Measurements from ENCODE around the gene KLF16.
A peak's percentile ranks its signal among the peaks of the same experiment; 100 is the strongest.

The KLF16 gene

GRCh38 chr19:1860821-1861598, 2.4 kb downstream of the KLF16 start:
- Histone ChIP-seq H3K9me3 (ENCODE audit: low read length) (no peaks in the 10 kb centered on the region), H3K36me3 (ENCODE audit: insufficient read depth, low read length) (no peaks in the 10 kb centered on the region), H2AFZ (ENCODE audit: low read depth, low read length) (no peak overlapping the region), H3K4me1 (ENCODE audit: insufficient read depth, low read length) (peaks cover 57% of the 10 kb centered on the region), H3K4me3 (ENCODE audit: low read length) (peak overlapping the region; percentile 83), H3K27me3 (ENCODE audit: insufficient read depth, low read length) (no peaks in the 10 kb centered on the region)

- no peaks in the 10 kb centered on the region for H3K9me3 ChIP-seq (ENCODE audit: low read length)
- H3K36me3 ChIP-seq (ENCODE audit: insufficient read depth, low read length), result no peaks in the 10 kb centered on the region
- H3K4me1 ChIP-seq (ENCODE audit: insufficient read depth, low read length), result peaks cover 63% of the 10 kb centered on the region
- no peaks in the 10 kb centered on the region for H3K27me3 ChIP-seq (ENCODE audit: insufficient read depth, low read length)
- H2AFZ ChIP-seq (ENCODE audit: low read depth, low read length), result no peak overlapping the region
- no peak overlapping the region for H3K4me3 ChIP-seq (ENCODE audit: low read length)
These were observed 3.2 kb downstream of the KLF16 start for GRCh38 chr19:1860042-1860775.

GRCh38 chr19:1859331-1859781, 4.0 kb downstream of the KLF16 start:
- H3K27me3 ChIP-seq (ENCODE audit: insufficient read depth, low read length), result no peaks in the 10 kb centered on the region
- H3K4me3 ChIP-seq (ENCODE audit: low read length), result no peak overlapping the region
- peaks cover 67% of the 10 kb centered on the region for H3K4me1 ChIP-seq (ENCODE audit: insufficient read depth, low read length)

GRCh38 chr19:1858412-1859081, 4.8 kb downstream of the KLF16 start:
- H2AFZ ChIP-seq (ENCODE audit: low read depth, low read length), result no peak overlapping the region
- no peak overlapping the region for H3K4me3 ChIP-seq (ENCODE audit: low read length)

More at GRCh38 chr19:1859331-1859781, 4.0 kb downstream of the KLF16 start:
- Histone ChIP-seq H3K9me3 (ENCODE audit: low read length) (no peaks in the 10 kb centered on the region), H2AFZ (ENCODE audit: low read depth, low read length) (no peak overlapping the region), H3K36me3 (ENCODE audit: insufficient read depth, low read length) (no peaks in the 10 kb centered on the region)

GRCh38 chr19:1857648-1858326, 5.6 kb downstream of the KLF16 start:
- H3K4me3 ChIP-seq (ENCODE audit: low read length), result no peak overlapping the region
- no peak overlapping the region for H2AFZ ChIP-seq (ENCODE audit: low read depth, low read length)
- H3K27me3 ChIP-seq (ENCODE audit: insufficient read depth, low read length), result no peaks in the 10 kb centered on the region
- peaks cover 67% of the 10 kb centered on the region for H3K4me1 ChIP-seq (ENCODE audit: insufficient read depth, low read length)
- H3K9me3 ChIP-seq (ENCODE audit: low read length), result no peaks in the 10 kb centered on the region
- H3K36me3 ChIP-seq (ENCODE audit: insufficient read depth, low read length), result no peaks in the 10 kb centered on the region

More at GRCh38 chr19:1858412-1859081, 4.8 kb downstream of the KLF16 start:
- Histone ChIP-seq H3K36me3 (ENCODE audit: insufficient read depth, low read length) (no peaks in the 10 kb centered on the region), H3K9me3 (ENCODE audit: low read length) (no peaks in the 10 kb centered on the region), H3K27me3 (ENCODE audit: insufficient read depth, low read length) (no peaks in the 10 kb centered on the region), H3K4me1 (ENCODE audit: insufficient read depth, low read length) (peaks cover 67% of the 10 kb centered on the region)

GRCh38 chr19:1856698-1857603, 6.4 kb downstream of the KLF16 start:
- Histone ChIP-seq H3K9me3 (ENCODE audit: low read length) (no peaks in the 10 kb centered on the region), H3K4me1 (ENCODE audit: insufficient read depth, low read length) (peaks cover 62% of the 10 kb centered on the region), H2AFZ (ENCODE audit: low read depth, low read length) (no peak overlapping the region), H3K27me3 (ENCODE audit: insufficient read depth, low read length) (no peaks in the 10 kb centered on the region), H3K4me3 (ENCODE audit: low read length) (no peak overlapping the region), H3K36me3 (ENCODE audit: insufficient read depth, low read length) (no peaks in the 10 kb centered on the region)

GRCh38 chr19:1856345-1856697, 7.1 kb downstream of the KLF16 start:
- H3K4me3 ChIP-seq (ENCODE audit: low read length), result no peak overlapping the region
- H3K9me3 ChIP-seq (ENCODE audit: low read length), result no peaks in the 10 kb centered on the region
- H3K27me3 ChIP-seq (ENCODE audit: insufficient read depth, low read length), result no peaks in the 10 kb centered on the region
- no peaks in the 10 kb centered on the region for H3K36me3 ChIP-seq (ENCODE audit: insufficient read depth, low read length)
- peaks cover 55% of the 10 kb centered on the region for H3K4me1 ChIP-seq (ENCODE audit: insufficient read depth, low read length)
- H2AFZ ChIP-seq (ENCODE audit: low read depth, low read length), result no peak overlapping the region

- H2AFZ ChIP-seq (ENCODE audit: low read depth, low read length), result no peak overlapping the region
- H3K36me3 ChIP-seq (ENCODE audit: insufficient read depth, low read length), result no peaks in the 10 kb centered on the region
- no peak overlapping the region for H3K4me3 ChIP-seq (ENCODE audit: low read length)
- H3K27me3 ChIP-seq (ENCODE audit: insufficient read depth, low read length), result no peaks in the 10 kb centered on the region
- H3K4me1 ChIP-seq (ENCODE audit: insufficient read depth, low read length), result peaks cover 51% of the 10 kb centered on the region
- H3K9me3 ChIP-seq (ENCODE audit: low read length), result no peaks in the 10 kb centered on the region
These were observed 7.5 kb downstream of the KLF16 start for GRCh38 chr19:1855828-1856255.

GRCh38 chr19:1855040-1855827, 8.1 kb downstream of the KLF16 start:
- Histone ChIP-seq H3K9me3 (ENCODE audit: low read length) (no peaks in the 10 kb centered on the region), H3K4me3 (ENCODE audit: low read length) (no peak overlapping the region), H2AFZ (ENCODE audit: low read depth, low read length) (no peak overlapping the region), H3K27me3 (ENCODE audit: insufficient read depth, low read length) (no peaks in the 10 kb centered on the region), H3K36me3 (ENCODE audit: insufficient read depth, low read length) (no peaks in the 10 kb centered on the region), H3K4me1 (ENCODE audit: insufficient read depth, low read length) (peaks cover 45% of the 10 kb centered on the region)

- no peaks in the 10 kb centered on the region for H3K36me3 ChIP-seq (ENCODE audit: insufficient read depth, low read length)
- peaks cover 38% of the 10 kb centered on the region for H3K4me1 ChIP-seq (ENCODE audit: insufficient read depth, low read length)
- H2AFZ ChIP-seq (ENCODE audit: low read depth, low read length), result no peak overlapping the region
- H3K27me3 ChIP-seq (ENCODE audit: insufficient read depth, low read length), result no peaks in the 10 kb centered on the region
- no peak overlapping the region for H3K4me3 ChIP-seq (ENCODE audit: low read length)
- no peaks in the 10 kb centered on the region for H3K9me3 ChIP-seq (ENCODE audit: low read length)
These were observed 8.8 kb downstream of the KLF16 start for GRCh38 chr19:1854542-1855039.

- Histone ChIP-seq H2AFZ (ENCODE audit: low read depth, low read length) (no peak overlapping the region), H3K4me3 (ENCODE audit: low read length) (no peak overlapping the region), H3K36me3 (ENCODE audit: insufficient read depth, low read length) (no peaks in the 10 kb centered on the region), H3K27me3 (ENCODE audit: insufficient read depth, low read length) (no peaks in the 10 kb centered on the region), H3K9me3 (ENCODE audit: low read length) (no peaks in the 10 kb centered on the region), H3K4me1 (ENCODE audit: insufficient read depth, low read length) (peaks cover 33% of the 10 kb centered on the region)
These were observed 9.3 kb downstream of the KLF16 start for GRCh38 chr19:1854039-1854541.
